Measurements from ENCODE around the gene RAD51D. TPM values are rescaled to one million over a fixed set of nuclear protein-coding genes. Genes with fewer than 3 reads are reported as not detected.

RAD51D gene
- total and polyA plus RNA-seq, 10 of the 15 experiments (the other 5 are each of a cell fraction or from before 2014, with no cell fraction given): 2.6 to 29.3 (median 13.5) TPM

DNA sequence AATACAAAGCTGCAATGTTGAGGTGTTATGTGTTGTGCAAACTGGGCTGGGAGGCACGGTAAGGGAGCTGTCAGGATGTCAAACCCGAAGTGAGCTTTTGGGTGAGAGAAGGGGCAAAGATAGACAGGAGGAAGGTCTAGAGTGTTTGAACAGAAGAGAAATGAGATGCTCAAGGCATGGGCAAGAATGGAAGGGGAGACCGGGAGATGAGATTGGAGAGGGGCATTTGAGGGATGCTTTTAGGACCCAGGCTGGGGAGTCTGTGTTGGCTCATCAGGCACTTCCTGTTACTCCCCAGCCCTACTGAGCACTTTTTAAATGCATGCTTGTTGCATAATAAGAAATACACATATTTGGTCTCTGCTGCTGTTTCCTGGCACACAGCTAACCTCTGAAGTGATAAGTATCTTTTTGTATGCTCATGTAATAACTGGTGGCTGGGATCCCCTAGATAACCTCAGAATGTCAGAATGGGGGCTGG is 41.7 kb upstream of the RAD51D start:
- intact Hi-C loops (cut with micrococcal nuclease; ENCODE audit: unreplicated experiment) (no loop called here), in situ Hi-C loops (cut with MboI) (loop anchor here (10.0 kb wide), 1 partner anchor 583 kb away; no protein-coding TSS in a partner anchor)
- DNase-seq (ENCODE audit: low read depth, low spot score) (no peak), ATAC-seq (no peak), FAIRE-seq (no peak)
- 27% methylated on average over 3 of the region's 3 CpGs for WGBS (ENCODE audit: insufficient coverage, insufficient replicate concordance, low lambda C conversion rate, missing lambda C conversion rate)
- RAD21 ChIA-PET (ENCODE audit: unreplicated experiment): interaction anchor here (1.4 kb wide), 1 partner anchor 15 kb away, joined by 3 read pairs; no protein-coding TSS in a partner anchor
- Histone ChIP-seq H3K27ac (ENCODE audit: control insufficient read depth, insufficient read depth) (no peak overlapping the region), H3K27me3 (replicated peaks in 1 of 2; ENCODE audit: control insufficient read depth in 2 of 2, insufficient read depth in 2 of 2, low read length in 1 of 2) (peaks cover 1 to 3% of the 10 kb centered on the region in 2 experiments; a peak in 2 of 4 replicates), H3K4me3 (no peak overlapping the region), H3K36me3 (ENCODE audit: control insufficient read depth in 2 of 2, insufficient read depth in 2 of 2, low read length in 1 of 2) (no peaks in the 10 kb centered on the region), H3K79me2 (ENCODE audit: control insufficient read depth, insufficient read depth, low read length) (no peaks in the 10 kb centered on the region), H4K20me1 (ENCODE audit: control insufficient read depth, insufficient read depth) (no peaks in the 10 kb centered on the region), H2AFZ (ENCODE audit: control insufficient read depth, low read depth, low read length) (no peak overlapping the region), H3K4me2 (ENCODE audit: control insufficient read depth, insufficient read depth) (no peak overlapping the region), H3K9ac (ENCODE audit: control insufficient read depth, insufficient read depth, low read length) (no peak overlapping the region), H3K4me1 (ENCODE audit: control insufficient read depth, insufficient read depth, low read length) (no peaks in the 10 kb centered on the region), H3K9me3 (replicated peaks; ENCODE audit: control insufficient read depth, insufficient read depth, low read length) (no peaks in the 10 kb centered on the region)
- TF ChIP-seq CREM (IDR thresholded peaks at IDR 0.05; ENCODE audit: low read depth) (no peak), E2F8 (IDR thresholded peaks at IDR 0.05; ENCODE audit: low read depth, partially characterized antibody) (no peak), MYB (IDR thresholded peaks at IDR 0.05; ENCODE audit: borderline replicate concordance, low read depth, low read length) (no peak), E4F1 (IDR thresholded peaks at IDR 0.05; ENCODE audit: borderline replicate concordance, partially characterized antibody) (no peak), FOS (IDR thresholded peaks at IDR 0.05; ENCODE audit: borderline replicate concordance, extremely low read depth, insufficient read length) (no peak), TCF3 (IDR thresholded peaks at IDR 0.05; ENCODE audit: borderline replicate concordance, insufficient read depth, low read depth, low read length) (no peak), TARDBP (IDR thresholded peaks at IDR 0.05; ENCODE audit: borderline replicate concordance) (no peak), BACH1 (IDR thresholded peaks at IDR 0.05; ENCODE audit: borderline replicate concordance) (no peak), NR2C1 (IDR thresholded peaks at IDR 0.05) (no peak), FOXM1 (IDR thresholded peaks at IDR 0.05; ENCODE audit: low read depth, low read length) (no peak), MEF2A (IDR thresholded peaks at IDR 0.05; ENCODE audit: insufficient read depth, low read depth, low read length) (no peak)
- TF ChIP-seq, protein P1, sequence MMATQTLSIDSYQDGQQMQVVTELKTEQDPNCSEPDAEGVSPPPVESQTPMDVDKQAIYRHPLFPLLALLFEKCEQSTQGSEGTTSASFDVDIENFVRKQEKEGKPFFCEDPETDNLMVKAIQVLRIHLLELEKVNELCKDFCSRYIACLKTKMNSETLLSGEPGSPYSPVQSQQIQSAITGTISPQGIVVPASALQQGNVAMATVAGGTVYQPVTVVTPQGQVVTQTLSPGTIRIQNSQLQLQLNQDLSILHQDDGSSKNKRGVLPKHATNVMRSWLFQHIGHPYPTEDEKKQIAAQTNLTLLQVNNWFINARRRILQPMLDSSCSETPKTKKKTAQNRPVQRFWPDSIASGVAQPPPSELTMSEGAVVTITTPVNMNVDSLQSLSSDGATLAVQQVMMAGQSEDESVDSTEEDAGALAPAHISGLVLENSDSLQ (IDR thresholded peaks at IDR 0.05): no peak
- BruUV-seq (replicated peaks): no TSS peak
- SMC1A ChIA-PET (ENCODE audit: uncharacterized antibody, unreplicated experiment): no interaction called here
- POLR2A ChIA-PET: no interaction called here
- CTCF ChIA-PET: interaction anchor here (0.8 to 1.2 kb wide), 2 partner anchors 18 to 372 kb away, joined by 3 read pairs; no protein-coding TSS in a partner anchor
